Measurements from ENCODE around the gene CAMTA1. TPM values are rescaled to one million over a fixed set of nuclear protein-coding genes. Genes with fewer than 3 reads are reported as not detected.

CAMTA1 gene
- total RNA-seq, 1 donor from 2014 or later, result 109 TPM

DNA sequence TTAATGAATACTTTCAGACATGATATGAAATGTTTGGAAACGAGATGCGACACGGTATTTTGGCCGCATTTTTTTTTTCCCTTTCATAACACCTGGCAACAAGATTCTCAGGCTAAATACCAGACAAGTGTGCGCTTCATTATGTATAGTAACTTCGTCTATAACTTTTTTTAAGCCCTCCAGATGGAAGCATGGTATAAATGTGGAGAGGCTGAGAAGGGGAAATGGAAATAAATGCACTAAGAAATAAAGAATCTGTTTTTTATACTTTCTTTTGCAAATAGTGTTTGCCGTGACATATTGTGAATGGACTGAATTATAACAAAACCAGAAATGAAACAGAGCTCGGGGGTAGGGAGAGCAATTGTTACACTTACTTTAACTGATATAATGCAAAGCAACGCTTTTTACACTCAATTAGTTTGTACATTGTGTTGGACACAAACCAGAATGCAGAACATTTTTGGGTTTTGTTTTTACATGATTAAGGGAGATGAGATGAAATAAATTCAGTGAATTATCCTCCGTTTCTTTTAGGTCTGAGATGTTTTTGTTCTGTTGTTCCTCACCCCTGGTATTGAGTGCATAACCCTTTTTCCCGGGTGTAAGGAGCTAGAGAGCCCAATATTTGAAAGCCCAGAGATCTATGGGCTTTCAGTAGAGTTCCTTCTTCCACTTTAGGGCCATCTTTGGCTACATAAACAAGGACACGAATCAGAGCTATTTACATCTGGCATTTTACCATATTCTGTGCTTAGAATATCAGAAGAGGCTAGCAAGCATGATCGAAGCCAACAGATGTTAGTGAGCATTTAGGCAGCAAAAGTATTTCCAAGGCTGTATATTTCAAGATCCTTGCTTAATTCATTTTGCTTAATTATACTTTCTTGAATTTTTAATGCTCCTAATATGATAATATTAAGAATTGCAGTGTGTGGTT lies 478.0 kb downstream of the CAMTA1 start:
- no peak for TF ChIP-seq CTCF (conservative IDR thresholded peaks at IDR 0.05)
- H3K4me3 Mint-ChIP-seq, result no peak overlapping the region
- peaks cover 3% of the 10 kb centered on the region for H3K4me1 Mint-ChIP-seq
- no peak for DNase-seq (ENCODE audit: low read depth, low spot score)
- H3K27me3 Mint-ChIP-seq (ENCODE audit: low read depth), result no peaks in the 10 kb centered on the region
- H3K9me3 Mint-ChIP-seq, result peaks cover 4% of the 10 kb centered on the region
- no peak overlapping the region for H3K27ac Mint-ChIP-seq (ENCODE audit: unreplicated experiment)
- peaks cover 4% of the 10 kb centered on the region for H3K36me3 Mint-ChIP-seq (ENCODE audit: low read depth)

GRCh38 chr1:7264101-7264500 lies 478.8 kb downstream of the CAMTA1 start:
- Mint-ChIP-seq H3K27me3 (ENCODE audit: low read depth) (no peaks in the 10 kb centered on the region), H3K4me1 (peaks cover 3% of the 10 kb centered on the region), H3K36me3 (ENCODE audit: low read depth) (peaks cover 4% of the 10 kb centered on the region), H3K27ac (ENCODE audit: unreplicated experiment) (no peak overlapping the region), H3K4me3 (no peak overlapping the region), H3K9me3 (peaks cover 7% of the 10 kb centered on the region)
- DNase-seq (ENCODE audit: low read depth, low spot score), result no peak
- no peak for TF ChIP-seq CTCF (conservative IDR thresholded peaks at IDR 0.05)

DNA sequence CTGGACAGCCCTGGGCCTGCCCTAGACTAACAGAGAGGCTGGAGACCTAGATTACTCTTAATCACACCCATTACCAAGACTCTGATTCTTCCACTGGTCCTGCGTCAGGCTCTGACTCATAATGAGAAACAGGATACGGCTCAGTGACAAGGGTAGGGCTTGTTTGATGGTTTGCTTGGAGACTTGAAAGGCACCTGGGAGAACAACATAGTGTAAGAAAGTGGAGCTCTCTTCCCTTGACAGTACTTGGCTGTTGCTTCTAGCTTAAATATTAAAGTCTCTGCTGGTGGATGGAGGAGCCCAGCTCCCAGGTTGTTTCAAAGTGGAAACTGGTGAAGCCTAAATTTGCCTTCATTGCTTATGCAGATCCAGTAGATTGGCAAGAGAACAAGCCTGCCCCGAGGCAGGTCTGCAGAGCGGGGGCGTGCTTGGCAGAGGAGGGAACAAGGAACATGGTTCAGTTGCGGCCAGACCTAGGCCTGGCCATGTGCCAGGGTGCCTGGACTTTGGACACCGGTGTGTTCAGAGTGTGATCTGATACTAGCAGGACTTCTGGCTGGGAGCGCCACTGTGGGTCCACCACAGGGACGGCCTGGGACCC lies 480.6 kb downstream of the CAMTA1 start:
- H3K9me3 Mint-ChIP-seq, result peaks cover 13% of the 10 kb centered on the region
- peak overlapping the region; percentile 58 for H3K27ac Mint-ChIP-seq (ENCODE audit: unreplicated experiment)
- no peak for DNase-seq (ENCODE audit: low read depth, low spot score)
- H3K27me3 Mint-ChIP-seq (ENCODE audit: low read depth), result no peaks in the 10 kb centered on the region
- peaks cover 9% of the 10 kb centered on the region for H3K36me3 Mint-ChIP-seq (ENCODE audit: low read depth)
- no peak for TF ChIP-seq CTCF (conservative IDR thresholded peaks at IDR 0.05)
- H3K4me1 Mint-ChIP-seq, result peaks cover 3% of the 10 kb centered on the region
- H3K4me3 Mint-ChIP-seq, result no peak overlapping the region

DNA sequence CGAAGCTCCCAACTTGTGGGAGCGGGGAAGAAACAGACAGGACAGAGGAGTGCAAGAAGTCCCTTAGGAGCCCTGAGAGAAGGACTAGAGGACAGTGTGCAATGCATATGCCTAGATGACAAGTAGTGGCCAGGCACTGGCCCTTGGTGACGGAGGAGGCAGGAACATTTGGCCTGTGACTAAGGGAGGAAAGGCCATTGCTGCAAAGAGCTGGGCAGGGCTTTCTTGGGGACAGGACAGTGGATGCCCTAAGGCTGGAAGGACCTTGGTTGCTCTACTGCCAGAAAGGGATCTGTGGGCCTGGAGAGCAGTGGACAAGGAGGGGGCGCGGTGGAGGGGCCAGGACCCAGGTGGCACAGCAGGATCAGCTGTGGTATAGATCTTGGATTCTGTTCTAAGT lies 481.3 kb downstream of the CAMTA1 start:
- Mint-ChIP-seq H3K4me3 (no peak overlapping the region), H3K27me3 (ENCODE audit: low read depth) (no peaks in the 10 kb centered on the region), H3K36me3 (ENCODE audit: low read depth) (peaks cover 9% of the 10 kb centered on the region), H3K27ac (ENCODE audit: unreplicated experiment) (no peak overlapping the region), H3K4me1 (peaks cover 3% of the 10 kb centered on the region), H3K9me3 (peaks cover 13% of the 10 kb centered on the region)
- DNase-seq (ENCODE audit: low read depth, low spot score), result no peak
- no peak for TF ChIP-seq CTCF (conservative IDR thresholded peaks at IDR 0.05)

DNA sequence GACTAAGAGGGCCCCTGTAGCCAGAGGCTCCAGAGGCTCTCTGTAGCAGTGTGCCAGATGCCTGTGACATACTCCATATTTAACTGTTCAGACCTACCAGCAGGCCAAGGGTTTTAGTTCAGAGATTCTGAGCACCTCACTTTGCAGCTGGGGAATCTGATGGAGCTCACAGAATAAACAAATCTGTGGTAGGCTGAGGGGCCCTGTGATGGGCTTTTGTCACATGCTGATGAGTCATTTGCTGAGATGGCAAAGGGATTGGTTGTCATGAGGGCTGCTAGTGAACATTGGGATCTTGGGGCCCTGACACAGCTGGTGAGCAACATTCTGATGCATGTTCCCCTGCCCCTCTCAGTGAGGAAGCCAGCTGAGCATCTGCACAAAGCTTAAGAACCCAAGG lies 482.2 kb downstream of the CAMTA1 start:
- peaks cover 9% of the 10 kb centered on the region for H3K36me3 Mint-ChIP-seq (ENCODE audit: low read depth)
- peaks cover 13% of the 10 kb centered on the region for H3K9me3 Mint-ChIP-seq
- H3K4me1 Mint-ChIP-seq, result peaks cover 3% of the 10 kb centered on the region
- no peak overlapping the region for H3K4me3 Mint-ChIP-seq
- no peak for DNase-seq (ENCODE audit: low read depth, low spot score)
- TF ChIP-seq CTCF (conservative IDR thresholded peaks at IDR 0.05), result no peak
- H3K27ac Mint-ChIP-seq (ENCODE audit: unreplicated experiment), result no peak overlapping the region
- H3K27me3 Mint-ChIP-seq (ENCODE audit: low read depth), result no peaks in the 10 kb centered on the region

All from neural crest cell (in vitro differentiated cells).